ENCODE measurements around the gene SEPTIN10.
A peak's percentile ranks its signal among the peaks of the same experiment; 100 is the strongest.
"Not testable (repeated sequence)": the region's sequence is repeated elsewhere in the genome, so short reads cannot be mapped to it uniquely, and the experiment has no call there.

Gene SEPTIN10

GRCh38 chr2:109601783-109602182, 12.0 kb downstream of the SEPTIN10 start:
- DNase-seq, result no peak

- no peak for DNase-seq
Measured at GRCh38 chr2:109597283-109597682, 16.5 kb downstream of the SEPTIN10 start.

GRCh38 chr2:109595644-109596043, 18.1 kb downstream of the SEPTIN10 start:
- DNase-seq, result no peak

- no peak for DNase-seq
Measured at GRCh38 chr2:109594246-109594885, 19.4 kb downstream of the SEPTIN10 start.

- DNase-seq, result no peak
Measured at GRCh38 chr2:109592905-109593304, 20.9 kb downstream of the SEPTIN10 start.

- no peak for DNase-seq
Measured at GRCh38 chr2:109591206-109591605, 22.6 kb downstream of the SEPTIN10 start.

GRCh38 chr2:109586687-109587086, 27.1 kb downstream of the SEPTIN10 start:
- DNase-seq, result no peak

- DNase-seq, result no peak
Measured at GRCh38 chr2:109582928-109583895, 30.6 kb downstream of the SEPTIN10 start.

GRCh38 chr2:109577630-109578029, 36.1 kb downstream of the SEPTIN10 start:
- DNase-seq, result not testable (repeated sequence)

- DNase-seq, result no peak
Measured at GRCh38 chr2:109575373-109575772, 38.4 kb downstream of the SEPTIN10 start.

GRCh38 chr2:109563980-109564550, 49.7 kb downstream of the SEPTIN10 start:
- no peak for DNase-seq

- DNase-seq, result no peak
Measured at GRCh38 chr2:109563288-109563687, 50.5 kb downstream of the SEPTIN10 start.

GRCh38 chr2:109562421-109562820, 51.3 kb downstream of the SEPTIN10 start:
- no peak for DNase-seq

- DNase-seq, result no peak
Measured at GRCh38 chr2:109560265-109560664, 53.5 kb downstream of the SEPTIN10 start.

- no peak for DNase-seq
Measured at GRCh38 chr2:109558076-109558882, 55.5 kb downstream of the SEPTIN10 start.

- no peak for DNase-seq
Measured at GRCh38 chr2:109557309-109557708, 56.5 kb downstream of the SEPTIN10 start.

GRCh38 chr2:109555346-109555900, 58.3 kb downstream of the SEPTIN10 start:
- no peak for DNase-seq

GRCh38 chr2:109554758-109555157, 59.0 kb downstream of the SEPTIN10 start:
- DNase-seq, result no peak

- DNase-seq, result no peak
Measured at GRCh38 chr2:109549016-109549590, 64.7 kb downstream of the SEPTIN10 start.

GRCh38 chr2:109547280-109547679, 66.5 kb downstream of the SEPTIN10 start:
- no peak for DNase-seq

GRCh38 chr2:109545828-109546713, 67.7 kb downstream of the SEPTIN10 start:
- DNase-seq, result peak; percentile 10

All from NCI-H345 (cell line).